C4-2B (cell line): Measurements from ENCODE around the gene TTC12.

Source experiments
- ZFX ChIP-seq: fragments of 450-650 bp; IDR thresholded peaks from 2 replicates; pipeline ENCODE4 v1.6.1; 2017
- TF ChIP-seq, protein P1 (sequence below): fragments of 450-650 bp; conservative IDR thresholded peaks from 2 replicates; pipeline ENCODE4 v1.5.1; 2017; ENCODE audit warnings: mild to moderate bottlenecking

DNA sequence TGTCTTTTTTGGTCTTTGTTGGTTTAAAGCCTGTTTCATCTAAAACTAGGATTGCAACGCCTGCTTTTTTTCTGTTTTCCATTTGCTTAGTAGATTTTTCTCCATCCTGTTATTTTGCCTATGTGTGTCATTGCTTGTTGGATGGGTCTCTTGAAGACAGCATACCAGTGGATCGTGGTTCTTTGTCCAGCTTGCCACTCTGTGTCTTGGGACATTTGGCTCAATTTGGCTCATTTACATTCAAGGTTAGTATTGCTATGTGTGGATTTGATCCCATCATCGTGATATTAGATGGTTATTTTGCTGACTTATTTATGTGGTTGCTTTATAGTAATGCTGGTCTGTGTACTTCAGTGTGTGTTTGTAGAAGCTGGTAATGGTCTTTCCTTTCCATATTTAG is 41.8 kb downstream of the TTC12 start:
- TF ChIP-seq, protein P1, sequence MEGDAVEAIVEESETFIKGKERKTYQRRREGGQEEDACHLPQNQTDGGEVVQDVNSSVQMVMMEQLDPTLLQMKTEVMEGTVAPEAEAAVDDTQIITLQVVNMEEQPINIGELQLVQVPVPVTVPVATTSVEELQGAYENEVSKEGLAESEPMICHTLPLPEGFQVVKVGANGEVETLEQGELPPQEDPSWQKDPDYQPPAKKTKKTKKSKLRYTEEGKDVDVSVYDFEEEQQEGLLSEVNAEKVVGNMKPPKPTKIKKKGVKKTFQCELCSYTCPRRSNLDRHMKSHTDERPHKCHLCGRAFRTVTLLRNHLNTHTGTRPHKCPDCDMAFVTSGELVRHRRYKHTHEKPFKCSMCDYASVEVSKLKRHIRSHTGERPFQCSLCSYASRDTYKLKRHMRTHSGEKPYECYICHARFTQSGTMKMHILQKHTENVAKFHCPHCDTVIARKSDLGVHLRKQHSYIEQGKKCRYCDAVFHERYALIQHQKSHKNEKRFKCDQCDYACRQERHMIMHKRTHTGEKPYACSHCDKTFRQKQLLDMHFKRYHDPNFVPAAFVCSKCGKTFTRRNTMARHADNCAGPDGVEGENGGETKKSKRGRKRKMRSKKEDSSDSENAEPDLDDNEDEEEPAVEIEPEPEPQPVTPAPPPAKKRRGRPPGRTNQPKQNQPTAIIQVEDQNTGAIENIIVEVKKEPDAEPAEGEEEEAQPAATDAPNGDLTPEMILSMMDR: no peak
- TF ChIP-seq ZFX: no peak
